B cell (primary cell): ENCODE data around the gene CALML4. TPM values are rescaled to one million over a fixed set of nuclear protein-coding genes. Genes with fewer than 3 reads are reported as not detected.
A peak's percentile ranks its signal among the peaks of the same experiment; 100 is the strongest.

Source experiments
- ATAC-seq: fragments of 200-7000 bp; cut with Tn5 transposase; one replicate; pipeline ENCODE4 v1.10.0; 2021; ENCODE audit warnings: low read depth, mild to moderate bottlenecking, moderate number of reproducible peaks, moderate library complexity
- CTCF ChIA-PET: fragments of 350-600 bp; sonication (Branson Sonifier 250); formaldehyde crosslinking; loops from one replicate; lab custom pipeline; 2021; ENCODE audit warnings: antibody characterized with exemption, inconsistent platforms; lab: Charles Lee
- POLR2A ChIA-PET: fragments of 350-600 bp; sonication (Branson Sonifier 250); formaldehyde crosslinking; loops from one replicate; lab custom pipeline; 2021; ENCODE audit warnings: antibody characterized with exemption; lab: Charles Lee
- DNase-seq: peaks from one replicate; pipeline ENCODE4 v3.0.0; 2013
- H2AFZ ChIP-seq: 2 replicates; pipeline ENCODE4 v1.6.1; 2012; ENCODE audit warnings: mild to moderate bottlenecking, low read depth, low read length; ENCODE audit not compliant: insufficient read depth, poor library complexity, severe bottlenecking
- H3K27ac ChIP-seq, 2 donors: 1 replicate in 1 of 2; 2 replicates in 1 of 2; pipeline ENCODE4 v1.5.1; 2012 to 2013; ENCODE audit warnings: low read length in 2 of 2, mild to moderate bottlenecking in 2 of 2, moderate library complexity in 1 of 2
- H3K27me3 ChIP-seq, 4 experiments: fragments of 200-600 bp in 1 of 4; sonication (generic) in 1 of 4; replicated peaks in 1 of 4; 1 replicate in 2 of 4; 2 replicates in 2 of 4; pipeline versions ENCODE4 v1.6.1 to v1.7.0; 2013 to 2016; ENCODE audit warnings: low read length in 3 of 4, mild to moderate bottlenecking in 2 of 4, mixed read lengths in 1 of 4, moderate library complexity in 1 of 4; ENCODE audit not compliant: insufficient read depth in 4 of 4, control insufficient read depth in 3 of 4; ENCODE audit errors: control extremely low read depth in 1 of 4
- H3K36me3 ChIP-seq, 2 experiments: replicated peaks in 1 of 2; 1 replicate in 1 of 2; 2 replicates in 1 of 2; pipeline versions ENCODE4 v1.6.1 to v1.7.1; 2013; ENCODE audit warnings: low read length in 1 of 2; ENCODE audit not compliant: insufficient read depth in 2 of 2, control insufficient read depth in 1 of 2; ENCODE audit errors: control extremely low read depth in 1 of 2, extremely low read depth in 1 of 2
- H3K4me1 ChIP-seq, 2 donors: fragments of 200-600 bp in 1 of 2; sonication (generic) in 1 of 2; 1 replicate in 1 of 2; 2 replicates in 1 of 2; pipeline versions ENCODE4 v1.5.1 to v1.6.1; 2013 to 2017; ENCODE audit warnings: low read length in 2 of 2; ENCODE audit not compliant: control insufficient read depth in 2 of 2, insufficient read depth in 2 of 2
- H3K4me2 ChIP-seq: replicated peaks from 2 replicates; pipeline ENCODE3; 2012; ENCODE audit warnings: mild to moderate bottlenecking, low read depth, low read length; ENCODE audit not compliant: poor library complexity, severe bottlenecking
- H3K4me3 ChIP-seq, 5 experiments: fragments of 200-600 bp in 1 of 5; sonication (generic) in 1 of 5; 1 replicate in 3 of 5; 2 replicates in 2 of 5; pipeline versions ENCODE4 v1.5.1 to v1.7.0; 2011 to 2016; ENCODE audit warnings: low read length in 4 of 5, mild to moderate bottlenecking in 4 of 5, low read depth in 2 of 5, control low read depth in 1 of 5, moderate library complexity in 1 of 5; ENCODE audit not compliant: insufficient read depth in 1 of 5; ENCODE audit errors: control extremely low read depth in 1 of 5, extremely low read depth in 1 of 5
- H3K79me2 ChIP-seq: fragments of 200-600 bp; sonication (generic); one replicate; pipeline ENCODE4 v1.6.0; 2016; ENCODE audit warnings: low read length; ENCODE audit not compliant: control insufficient read depth, insufficient read depth
- H3K9ac ChIP-seq: fragments of 200-600 bp; sonication (generic); 2 replicates; pipeline ENCODE4 v1.6.1; 2017; ENCODE audit warnings: mild to moderate bottlenecking, low read length, moderate library complexity
- H3K9me3 ChIP-seq, 3 donors: one replicate each; pipeline versions ENCODE4 v1.6.1 to v1.7.1; 2013; ENCODE audit warnings: low read length in 2 of 3; ENCODE audit not compliant: control insufficient read depth in 2 of 3, insufficient read depth in 1 of 3; ENCODE audit errors: control extremely low read depth in 1 of 3
- H4K20me1 ChIP-seq: 2 replicates; pipeline ENCODE4 v1.6.0; 2012; ENCODE audit warnings: mild to moderate bottlenecking, low read length; ENCODE audit not compliant: insufficient read depth, control insufficient read depth, poor library complexity, severe bottlenecking
- H3K27ac Mint-ChIP-seq: one replicate; pipeline ENCODE4 v1.8.0; 2021; ENCODE audit warnings: mixed read lengths
- H3K27me3 Mint-ChIP-seq: one replicate; pipeline ENCODE4 v1.8.0; 2021; ENCODE audit warnings: mixed read lengths
- H3K4me1 Mint-ChIP-seq: one replicate; pipeline ENCODE4 v1.8.0; 2021; ENCODE audit warnings: mixed read lengths
- H3K4me3 Mint-ChIP-seq: one replicate; pipeline ENCODE4 v1.8.0; 2021; ENCODE audit warnings: mixed read lengths
- H3K9me3 Mint-ChIP-seq: one replicate; pipeline ENCODE4 v1.8.0; 2022; ENCODE audit warnings: mixed read lengths; ENCODE audit not compliant: insufficient read depth
- EZH2 ChIP-seq: IDR thresholded peaks from 2 replicates; pipeline ENCODE4 v1.6.1; 2012; ENCODE audit warnings: borderline replicate concordance, low read depth, mild to moderate bottlenecking, moderate library complexity, low read length; ENCODE audit not compliant: insufficient read depth, poor library complexity, severe bottlenecking
- WGBS: methylation state at CpG from one replicate; pipeline ENCODE4 v1.1.5; 2013; ENCODE audit warnings: missing lambda C conversion rate; ENCODE audit not compliant: insufficient coverage; 5-methylcytosine and 5-hydroxymethylcytosine counted together
- intact Hi-C: fragments of 100-400 bp; cut with micrococcal nuclease; formaldehyde crosslinking; loops from one replicate; pipeline ENCODE4 v1.10.0; 2022
- polyA plus RNA-seq: library from polyadenylated mRNA; depleted of rRNA; stranded (reverse); fragments of >200 nt; gene quantifications from 2 replicates; pipeline ENCODE4 v1.2.3, GENCODE V29; 2012
- total RNA-seq, 2 donors: library from RNA; stranded (reverse); fragments of 120-200 nt in 1 of 2; gene quantifications; 1 replicate in 1 of 2; 2 replicates in 1 of 2; pipeline versions ENCODE4 v1.2.3 to v1.2.4, GENCODE V29; 2013 to 2022
- TF ChIP-seq, protein P1 (sequence below): fragments of 200-600 bp; IDR thresholded peaks from one replicate; pipeline ENCODE4 v1.8.0; 2022; ENCODE audit warnings: antibody characterized with exemption, mild to moderate bottlenecking

CALML4 gene
- total and polyA plus RNA-seq, 2 donors (not counting 1 experiment from before 2014, with no cell fraction given): 2.4 to 4.2 TPM

DNA sequence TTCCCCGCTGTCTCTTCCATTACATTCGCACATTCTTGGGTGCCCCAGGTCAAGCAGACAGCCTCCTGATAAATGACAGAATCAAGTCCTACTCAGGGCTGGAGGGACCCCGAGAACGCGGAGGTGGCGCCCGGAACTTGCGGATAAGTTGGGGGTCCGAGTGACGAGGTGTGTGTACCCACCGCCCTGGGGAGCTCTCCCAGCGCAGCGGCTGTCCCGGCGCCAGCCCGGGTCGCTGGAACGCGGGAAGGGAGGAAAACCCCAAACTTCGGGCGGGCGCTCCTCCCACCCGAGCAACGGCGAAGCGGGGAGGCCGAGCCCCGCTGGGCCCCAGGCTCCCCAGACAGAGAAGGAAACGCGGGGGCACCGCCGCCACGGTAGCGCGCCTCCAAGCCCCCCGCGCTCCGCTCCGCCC is 23.8 kb upstream of the CALML4 start:
- ChIA-PET POLR2A (interaction anchor here (2.6 to 3.6 kb wide), 2 partner anchors 49 to 175 kb away, joined by 9 to 26 read pairs; partner anchors contain the start of genes FEM1B and PIAS1), CTCF (interaction anchor here (1.4 kb wide), 1 partner anchor 25 kb away, joined by 3 read pairs; no protein-coding TSS in a partner anchor)
- Histone ChIP-seq H3K4me2 (peak overlapping the region; percentile 98), H3K36me3 (no peaks in the 10 kb centered on the region), H3K27me3 (peaks cover 0 to 2% (median 0%) of the 10 kb centered on the region in 4 experiments), H3K27ac (peak overlapping the region; percentile 46 to 88), H3K4me1 (peaks cover 25 to 44% of the 10 kb centered on the region in 2 donors), H3K9ac (peak overlapping the region; percentile 91), H4K20me1 (peaks cover 12% of the 10 kb centered on the region), H2AFZ (peak overlapping the region; percentile 97), H3K9me3 (no peaks in the 10 kb centered on the region), H3K4me3 (peak overlapping the region; percentile 47 to 76 (median 73)), H3K79me2 (peaks cover 59% of the 10 kb centered on the region)
- TF ChIP-seq EZH2: no peak
- TF ChIP-seq, protein P1, sequence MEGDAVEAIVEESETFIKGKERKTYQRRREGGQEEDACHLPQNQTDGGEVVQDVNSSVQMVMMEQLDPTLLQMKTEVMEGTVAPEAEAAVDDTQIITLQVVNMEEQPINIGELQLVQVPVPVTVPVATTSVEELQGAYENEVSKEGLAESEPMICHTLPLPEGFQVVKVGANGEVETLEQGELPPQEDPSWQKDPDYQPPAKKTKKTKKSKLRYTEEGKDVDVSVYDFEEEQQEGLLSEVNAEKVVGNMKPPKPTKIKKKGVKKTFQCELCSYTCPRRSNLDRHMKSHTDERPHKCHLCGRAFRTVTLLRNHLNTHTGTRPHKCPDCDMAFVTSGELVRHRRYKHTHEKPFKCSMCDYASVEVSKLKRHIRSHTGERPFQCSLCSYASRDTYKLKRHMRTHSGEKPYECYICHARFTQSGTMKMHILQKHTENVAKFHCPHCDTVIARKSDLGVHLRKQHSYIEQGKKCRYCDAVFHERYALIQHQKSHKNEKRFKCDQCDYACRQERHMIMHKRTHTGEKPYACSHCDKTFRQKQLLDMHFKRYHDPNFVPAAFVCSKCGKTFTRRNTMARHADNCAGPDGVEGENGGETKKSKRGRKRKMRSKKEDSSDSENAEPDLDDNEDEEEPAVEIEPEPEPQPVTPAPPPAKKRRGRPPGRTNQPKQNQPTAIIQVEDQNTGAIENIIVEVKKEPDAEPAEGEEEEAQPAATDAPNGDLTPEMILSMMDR: no peak
- DNase-seq (no peak), ATAC-seq (no peak)
- under 1% methylated on average over 39 of the region's 39 CpGs for WGBS
- H3K27me3 Mint-ChIP-seq: no peaks in the 10 kb centered on the region
- H3K9me3 Mint-ChIP-seq: no peaks in the 10 kb centered on the region
- intact Hi-C loops: loop anchor here (1.0 to 5.0 kb wide), 4 partner anchors 48 to 588 kb away; partner anchors contain the start of genes FEM1B, PIAS1 and RNU6-1
- peak overlapping the region; percentile 86 for H3K27ac Mint-ChIP-seq
- peaks cover 46% of the 10 kb centered on the region for H3K4me1 Mint-ChIP-seq
- H3K4me3 Mint-ChIP-seq: peak overlapping the region; percentile 96
